ENCODE measurements around the gene IL13RA1. TPM values are rescaled to one million over a fixed set of nuclear protein-coding genes. Genes with fewer than 3 reads are reported as not detected.

The IL13RA1 gene
- total RNA-seq, 1 experiment from 2014 or later: 28.2 TPM

DNA sequence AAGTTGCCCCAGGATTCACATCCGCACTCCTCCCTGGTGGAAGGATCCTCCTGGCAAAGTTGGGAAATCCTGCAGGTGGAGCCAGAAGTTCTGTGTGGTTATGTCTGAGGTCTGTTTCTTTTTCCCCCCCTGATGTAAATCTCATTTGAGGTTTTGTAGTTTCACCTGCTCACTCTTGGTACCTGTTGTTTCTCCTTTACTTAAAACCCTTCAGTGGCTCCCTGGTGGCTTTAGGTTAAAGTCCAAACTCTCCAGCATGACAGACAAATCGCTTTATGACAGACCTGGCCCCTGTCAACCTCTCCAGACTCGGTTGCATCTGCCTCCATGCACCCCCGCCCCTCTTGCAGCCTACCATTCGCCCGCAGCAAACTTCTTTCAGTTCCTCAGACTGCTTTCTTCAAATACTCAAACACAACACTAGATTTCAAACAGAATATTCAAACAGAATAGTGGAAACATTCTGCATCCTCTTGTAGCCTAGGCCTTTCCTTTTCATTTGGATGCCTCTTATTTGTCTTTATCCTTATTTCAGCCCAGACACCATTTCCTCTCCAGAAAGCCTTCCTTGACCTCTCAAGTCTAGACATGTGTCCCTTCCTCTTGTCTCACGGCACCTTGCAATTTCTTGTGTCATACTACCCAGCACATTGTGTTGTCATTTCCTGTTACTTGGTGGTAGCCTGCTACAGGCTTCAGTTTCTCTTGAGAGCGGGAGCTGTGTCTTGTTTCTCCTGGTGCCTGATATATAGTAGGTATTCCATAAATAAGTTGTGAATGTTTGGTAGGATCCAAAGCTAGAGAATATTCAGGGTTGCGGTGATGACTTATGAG is 24.8 kb downstream of the IL13RA1 start:
- BruUV-seq (replicated peaks): no TSS peak
- no peaks in the 10 kb centered on the region for H4K20me1 ChIP-seq (ENCODE audit: insufficient read depth)
- H3K36me3 ChIP-seq (ENCODE audit: control insufficient read depth in 1 of 2, insufficient read depth in 2 of 2, low read length in 2 of 2): no peaks in the 10 kb centered on the region; a peak in 1 of 4 replicates
- no peak overlapping the region for H3K9ac ChIP-seq (ENCODE audit: low read length)
- ChIA-PET CTCF (no interaction called here), RAD21 (ENCODE audit: low non-redundant PET in 1 of 2, low total read pairs in 2 of 2, uncharacterized antibody in 2 of 2, unreplicated experiment in 2 of 2) (no interaction called here), POLR2A (no interaction called here)
- intact Hi-C loops (cut with micrococcal nuclease): no loop called here
- TF ChIP-seq, protein P1, sequence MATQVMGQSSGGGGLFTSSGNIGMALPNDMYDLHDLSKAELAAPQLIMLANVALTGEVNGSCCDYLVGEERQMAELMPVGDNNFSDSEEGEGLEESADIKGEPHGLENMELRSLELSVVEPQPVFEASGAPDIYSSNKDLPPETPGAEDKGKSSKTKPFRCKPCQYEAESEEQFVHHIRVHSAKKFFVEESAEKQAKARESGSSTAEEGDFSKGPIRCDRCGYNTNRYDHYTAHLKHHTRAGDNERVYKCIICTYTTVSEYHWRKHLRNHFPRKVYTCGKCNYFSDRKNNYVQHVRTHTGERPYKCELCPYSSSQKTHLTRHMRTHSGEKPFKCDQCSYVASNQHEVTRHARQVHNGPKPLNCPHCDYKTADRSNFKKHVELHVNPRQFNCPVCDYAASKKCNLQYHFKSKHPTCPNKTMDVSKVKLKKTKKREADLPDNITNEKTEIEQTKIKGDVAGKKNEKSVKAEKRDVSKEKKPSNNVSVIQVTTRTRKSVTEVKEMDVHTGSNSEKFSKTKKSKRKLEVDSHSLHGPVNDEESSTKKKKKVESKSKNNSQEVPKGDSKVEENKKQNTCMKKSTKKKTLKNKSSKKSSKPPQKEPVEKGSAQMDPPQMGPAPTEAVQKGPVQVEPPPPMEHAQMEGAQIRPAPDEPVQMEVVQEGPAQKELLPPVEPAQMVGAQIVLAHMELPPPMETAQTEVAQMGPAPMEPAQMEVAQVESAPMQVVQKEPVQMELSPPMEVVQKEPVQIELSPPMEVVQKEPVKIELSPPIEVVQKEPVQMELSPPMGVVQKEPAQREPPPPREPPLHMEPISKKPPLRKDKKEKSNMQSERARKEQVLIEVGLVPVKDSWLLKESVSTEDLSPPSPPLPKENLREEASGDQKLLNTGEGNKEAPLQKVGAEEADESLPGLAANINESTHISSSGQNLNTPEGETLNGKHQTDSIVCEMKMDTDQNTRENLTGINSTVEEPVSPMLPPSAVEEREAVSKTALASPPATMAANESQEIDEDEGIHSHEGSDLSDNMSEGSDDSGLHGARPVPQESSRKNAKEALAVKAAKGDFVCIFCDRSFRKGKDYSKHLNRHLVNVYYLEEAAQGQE (IDR thresholded peaks at IDR 0.05; ENCODE audit: low read depth): no peak
- TF ChIP-seq, protein P2, sequence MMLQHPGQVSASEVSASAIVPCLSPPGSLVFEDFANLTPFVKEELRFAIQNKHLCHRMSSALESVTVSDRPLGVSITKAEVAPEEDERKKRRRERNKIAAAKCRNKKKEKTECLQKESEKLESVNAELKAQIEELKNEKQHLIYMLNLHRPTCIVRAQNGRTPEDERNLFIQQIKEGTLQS (IDR thresholded peaks at IDR 0.05): no peak
- TF ChIP-seq, protein P3, sequence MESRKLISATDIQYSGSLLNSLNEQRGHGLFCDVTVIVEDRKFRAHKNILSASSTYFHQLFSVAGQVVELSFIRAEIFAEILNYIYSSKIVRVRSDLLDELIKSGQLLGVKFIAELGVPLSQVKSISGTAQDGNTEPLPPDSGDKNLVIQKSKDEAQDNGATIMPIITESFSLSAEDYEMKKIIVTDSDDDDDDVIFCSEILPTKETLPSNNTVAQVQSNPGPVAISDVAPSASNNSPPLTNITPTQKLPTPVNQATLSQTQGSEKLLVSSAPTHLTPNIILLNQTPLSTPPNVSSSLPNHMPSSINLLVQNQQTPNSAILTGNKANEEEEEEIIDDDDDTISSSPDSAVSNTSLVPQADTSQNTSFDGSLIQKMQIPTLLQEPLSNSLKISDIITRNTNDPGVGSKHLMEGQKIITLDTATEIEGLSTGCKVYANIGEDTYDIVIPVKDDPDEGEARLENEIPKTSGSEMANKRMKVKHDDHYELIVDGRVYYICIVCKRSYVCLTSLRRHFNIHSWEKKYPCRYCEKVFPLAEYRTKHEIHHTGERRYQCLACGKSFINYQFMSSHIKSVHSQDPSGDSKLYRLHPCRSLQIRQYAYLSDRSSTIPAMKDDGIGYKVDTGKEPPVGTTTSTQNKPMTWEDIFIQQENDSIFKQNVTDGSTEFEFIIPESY (IDR thresholded peaks at IDR 0.05; ENCODE audit: extremely low read depth, insufficient replicate concordance, low read length): no peak
- H2AFZ ChIP-seq (ENCODE audit: low read depth, low read length, poor library complexity, severe bottlenecking): no peak overlapping the region
- no peak overlapping the region for H3K4me3 ChIP-seq (replicated peaks in 1 of 2; ENCODE audit: low read depth in 1 of 2, low read length in 2 of 2)
- H3K4me1 ChIP-seq (ENCODE audit: control insufficient read depth in 1 of 2, insufficient read depth in 2 of 2, low read length in 2 of 2): no peaks in the 10 kb centered on the region
- H3K27ac ChIP-seq (ENCODE audit: low read depth, low read length): no peak overlapping the region
- no peak for DNase-seq (ENCODE audit: low read depth, low spot score)
- no peaks in the 10 kb centered on the region for H3K9me2 ChIP-seq (ENCODE audit: insufficient read depth)
- no peaks in the 10 kb centered on the region for H3K79me2 ChIP-seq (ENCODE audit: insufficient read depth, low read length)
- ATAC-seq: no peak
- no peak overlapping the region for H3K4me2 ChIP-seq (ENCODE audit: low read length)
- no peaks in the 10 kb centered on the region for H3K9me3 ChIP-seq (ENCODE audit: control insufficient read depth in 1 of 2, insufficient read depth in 1 of 2, low read depth in 1 of 2, low read length in 2 of 2)
- no peaks in the 10 kb centered on the region for H3K27me3 ChIP-seq (ENCODE audit: insufficient read depth, low read length)
